Activated CD4-positive, CD25-positive, alpha-beta regulatory T cell treated with anti-CD3 and anti-CD28 coated beads, Interleukin-2, amount 50 U/mL, for 16 hours (primary cell): Measurements from ENCODE around the gene GAGE12E.
"Not testable (repeated sequence)": the region's sequence is repeated elsewhere in the genome, so short reads cannot be mapped to it uniquely, and the experiment has no call there.

Experiments
- DNase-seq: peaks from one replicate; pipeline ENCODE4 v3.0.0-alpha.2; 2020; ENCODE audit warnings: low read depth, low spot score

GAGE12E gene

GRCh38 chrX:49550989-49551388, at the start of gene GAGE12E:
Gene GAGE12E, plus strand, starts transcription at chrX:49551289. Its CDS starts 1,155 bp downstream, at chrX:49552444.
- not testable (repeated sequence) for DNase-seq

- not testable (repeated sequence) for DNase-seq
These were observed 19.2 kb upstream of the GAGE12E start, which contains the start of gene GAGE12C for GRCh38 chrX:49531877-49532276. Gene GAGE12C, plus strand, starts transcription at chrX:49532177. Its CDS starts 1,155 bp downstream, at chrX:49533332.

GRCh38 chrX:49541433-49541832, 9.7 kb upstream of the GAGE12E start, which contains the start of gene GAGE12D:
Gene GAGE12D, plus strand, starts transcription at chrX:49541733. Its CDS starts 1,155 bp downstream, at chrX:49542888.
- DNase-seq = not testable (repeated sequence)

DNA sequence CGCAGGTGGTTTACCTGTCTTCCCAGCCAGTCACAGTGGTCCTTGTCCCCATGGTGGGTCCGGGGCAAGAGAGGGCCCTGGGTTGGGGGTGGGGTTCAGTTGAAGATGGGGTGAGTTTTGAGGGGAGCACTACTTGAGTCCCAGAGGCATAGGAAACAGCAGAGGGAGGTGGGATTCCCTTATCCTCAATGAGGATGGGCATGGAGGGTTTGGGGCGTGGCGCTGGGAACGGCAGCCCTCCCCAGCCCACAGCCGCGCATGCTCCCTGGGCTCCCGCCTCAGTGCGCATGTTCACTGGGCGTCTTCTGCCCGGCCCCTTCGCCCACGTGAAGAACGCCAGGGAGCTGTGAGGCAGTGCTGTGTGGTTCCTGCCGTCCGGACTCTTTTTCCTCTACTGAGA, 9.5 kb downstream of the GAGE12E start, which contains the start of gene GAGE12F:
Gene GAGE12F (plus strand): TSS at position 301 of the 400 bp plus-strand sequence. CDS start 1,155 bp downstream, outside the sequence.
- not testable (repeated sequence) for DNase-seq

DNA sequence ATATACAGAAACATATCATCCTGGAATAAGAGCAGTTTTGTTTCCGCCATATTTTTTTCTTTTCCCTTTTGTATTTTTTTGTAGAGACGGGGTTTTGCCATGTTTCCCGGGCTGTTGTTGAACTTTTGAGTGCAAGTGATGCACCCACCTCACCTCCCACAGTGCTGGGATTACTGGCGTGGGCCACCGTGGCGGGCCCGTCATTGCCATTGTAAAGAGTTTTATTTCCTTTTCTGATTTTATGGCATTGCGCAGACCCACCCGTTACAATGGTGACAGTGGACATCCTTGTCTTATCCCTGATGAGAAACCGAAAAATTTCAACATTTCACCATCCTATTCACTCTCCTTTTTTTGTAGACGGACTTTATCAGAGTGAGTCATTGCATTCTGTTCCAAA, 17.6 kb downstream of the GAGE12E start:
- DNase-seq = not testable (repeated sequence)

GRCh38 chrX:49569152-49569551, 18.1 kb downstream of the GAGE12E start:
- DNase-seq = not testable (repeated sequence)

DNA sequence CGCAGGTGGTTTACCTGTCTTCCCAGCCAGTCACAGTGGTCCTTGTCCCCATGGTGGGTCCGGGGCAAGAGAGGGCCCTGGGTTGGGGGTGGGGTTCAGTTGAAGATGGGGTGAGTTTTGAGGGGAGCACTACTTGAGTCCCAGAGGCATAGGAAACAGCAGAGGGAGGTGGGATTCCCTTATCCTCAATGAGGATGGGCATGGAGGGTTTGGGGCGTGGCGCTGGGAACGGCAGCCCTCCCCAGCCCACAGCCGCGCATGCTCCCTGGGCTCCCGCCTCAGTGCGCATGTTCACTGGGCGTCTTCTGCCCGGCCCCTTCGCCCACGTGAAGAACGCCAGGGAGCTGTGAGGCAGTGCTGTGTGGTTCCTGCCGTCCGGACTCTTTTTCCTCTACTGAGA, 19.0 kb downstream of the GAGE12E start, which contains the start of gene GAGE12G:
Gene GAGE12G (plus strand): TSS at position 301 of the 400 bp plus-strand sequence. CDS start 1,155 bp downstream, outside the sequence.
- DNase-seq = not testable (repeated sequence)

GRCh38 chrX:49579649-49580048, 28.6 kb downstream of the GAGE12E start, which contains the start of gene GAGE12H:
Gene GAGE12H, plus strand, starts transcription at chrX:49579949. Its CDS starts 1,155 bp downstream, at chrX:49581104.
- not testable (repeated sequence) for DNase-seq

DNA sequence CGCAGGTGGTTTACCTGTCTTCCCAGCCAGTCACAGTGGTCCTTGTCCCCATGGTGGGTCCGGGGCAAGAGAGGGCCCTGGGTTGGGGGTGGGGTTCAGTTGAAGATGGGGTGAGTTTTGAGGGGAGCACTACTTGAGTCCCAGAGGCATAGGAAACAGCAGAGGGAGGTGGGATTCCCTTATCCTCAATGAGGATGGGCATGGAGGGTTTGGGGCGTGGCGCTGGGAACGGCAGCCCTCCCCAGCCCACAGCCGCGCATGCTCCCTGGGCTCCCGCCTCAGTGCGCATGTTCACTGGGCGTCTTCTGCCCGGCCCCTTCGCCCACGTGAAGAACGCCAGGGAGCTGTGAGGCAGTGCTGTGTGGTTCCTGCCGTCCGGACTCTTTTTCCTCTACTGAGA, 38.1 kb downstream of the GAGE12E start, which contains the start of gene GAGE2A:
Gene GAGE2A (plus strand): TSS at position 301 of the 400 bp plus-strand sequence. CDS start 1,155 bp downstream, outside the sequence.
- not testable (repeated sequence) for DNase-seq

GRCh38 chrX:49589769-49590478, 38.8 kb downstream of the GAGE12E start:
- not testable (repeated sequence) for DNase-seq

- not testable (repeated sequence) for DNase-seq
These were observed 39.4 kb downstream of the GAGE12E start for GRCh38 chrX:49590488-49590887.

- DNase-seq = not testable (repeated sequence)
These were observed 47.6 kb downstream of the GAGE12E start, which contains the start of gene GAGE1 for GRCh38 chrX:49598720-49599119. Gene GAGE1, plus strand, starts transcription at chrX:49599020. Its CDS starts 1,155 bp downstream, at chrX:49600175.
